Activated naive CD4-positive, alpha-beta T cell (primary cell): ENCODE results near the gene IRX4.

Experiments used
- DNase-seq, 4 experiments: peaks; one replicate each; lab custom pipeline; 2025; lab: John Stamatoyannopoulos, UW

Gene IRX4

DNA sequence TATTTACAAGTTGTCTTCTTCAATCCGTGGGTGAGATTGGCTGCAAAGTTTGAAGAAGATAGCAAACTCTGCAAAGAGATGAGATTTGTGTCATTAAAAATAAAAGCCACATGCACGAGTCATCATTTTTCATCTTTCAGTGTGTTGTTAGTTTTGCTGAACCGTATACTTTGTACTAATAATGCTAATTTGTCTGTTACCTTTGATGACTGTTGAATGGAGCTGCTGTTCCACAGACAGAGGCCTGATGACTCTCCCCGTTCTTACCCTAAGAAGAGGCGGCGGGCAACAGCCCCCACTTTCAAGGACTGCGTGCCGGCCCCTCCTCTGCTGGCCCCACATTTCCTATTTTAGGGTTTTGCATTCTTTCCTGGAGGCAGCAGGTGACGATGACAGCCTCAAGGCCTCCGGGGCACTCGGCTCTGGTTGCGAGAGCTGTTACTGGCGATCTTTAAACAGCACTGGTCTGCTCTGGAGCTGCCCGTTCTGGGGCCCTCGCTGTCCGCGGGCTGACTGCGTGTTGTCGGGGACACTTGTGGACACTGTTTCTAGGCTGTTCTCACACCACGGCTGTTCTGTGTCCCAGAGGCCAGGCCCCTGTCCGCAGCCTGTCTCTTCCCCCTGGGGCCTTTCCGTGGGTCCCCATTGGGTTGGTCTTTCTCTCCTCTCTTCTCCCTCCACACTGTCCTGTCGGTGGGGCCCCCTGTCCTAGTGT lies 46.4 kb downstream of the IRX4 start:
- DNase-seq, result no peak

DNA sequence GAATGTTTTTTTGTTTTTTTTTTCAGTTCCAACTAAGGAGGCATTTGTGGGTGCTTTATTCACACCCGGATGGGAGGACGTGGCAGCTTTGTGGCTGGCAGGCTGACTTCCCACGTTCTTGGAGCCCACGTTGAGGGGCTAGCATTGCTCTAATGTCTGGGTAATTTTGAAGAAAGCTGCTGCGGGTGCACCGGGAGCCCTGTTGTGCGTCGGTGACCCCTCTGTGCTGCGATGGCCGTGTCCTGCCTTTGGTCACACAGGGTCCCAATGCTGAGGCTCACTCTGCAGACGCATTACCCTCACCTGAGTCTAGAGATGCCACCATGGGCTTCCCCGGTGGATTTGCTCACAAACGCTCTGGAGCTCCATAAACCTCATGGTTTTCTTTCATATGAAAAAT lies 47.3 kb downstream of the IRX4 start:
- no peak for DNase-seq

DNA sequence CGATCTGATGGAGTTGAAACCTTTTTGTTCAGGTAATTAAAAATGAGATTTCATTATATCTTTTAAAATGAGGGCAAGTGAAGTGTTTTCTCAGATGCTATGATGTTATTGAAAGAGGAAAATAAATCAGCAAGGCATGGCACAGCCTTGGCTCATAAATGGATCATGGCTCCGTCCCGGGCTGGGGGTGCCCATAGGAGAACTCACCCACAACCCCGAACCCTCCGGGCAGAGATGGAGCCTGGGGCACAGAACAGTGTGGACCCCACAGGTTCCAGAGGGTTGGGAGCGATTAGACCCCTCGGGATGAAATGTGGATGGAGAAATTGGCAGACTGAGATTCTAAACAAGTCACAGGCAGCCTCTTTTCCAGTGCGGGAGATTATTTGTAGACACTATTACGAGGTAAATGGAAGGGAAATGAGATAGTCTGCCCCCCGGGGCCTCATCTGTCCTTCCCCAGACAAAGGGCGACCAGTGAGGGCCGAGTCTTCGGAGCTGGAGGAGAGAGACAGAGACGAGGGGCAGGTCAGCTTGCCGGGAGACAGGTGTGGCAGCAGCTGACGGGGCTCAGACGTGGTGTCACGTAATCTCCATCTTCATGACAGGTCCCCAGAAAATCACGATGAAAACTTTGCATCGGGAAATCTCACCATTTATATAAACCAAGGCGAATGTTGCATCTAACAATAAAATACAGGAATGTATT lies 47.9 kb downstream of the IRX4 start:
- DNase-seq, result no peak

DNA sequence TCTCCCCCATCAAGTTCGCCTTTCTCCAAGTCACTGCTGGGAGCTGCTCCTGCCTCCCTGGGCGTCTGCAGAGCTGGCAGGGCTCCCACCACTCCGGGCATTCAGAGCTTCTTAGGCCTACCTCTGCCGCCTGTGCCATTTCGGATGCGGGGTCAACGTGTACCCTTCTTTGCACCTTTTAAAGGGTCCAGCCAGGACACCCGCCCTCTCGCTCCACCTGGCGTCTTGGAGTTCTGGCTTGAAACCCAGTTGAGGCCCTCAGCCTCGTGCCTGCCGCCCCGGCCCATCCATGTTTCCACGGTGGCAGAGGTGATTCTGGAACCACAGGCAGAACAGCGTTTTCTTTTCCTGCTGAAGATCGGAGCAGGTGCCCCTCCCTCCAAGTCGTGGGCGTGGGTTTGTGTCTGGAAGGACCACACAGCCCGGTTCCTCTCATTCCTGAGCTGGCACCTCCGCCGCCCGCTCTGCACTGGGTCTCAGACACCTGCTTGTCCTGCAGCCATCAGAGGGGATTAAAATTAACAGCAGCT lies 48.6 kb downstream of the IRX4 start:
- no peak for DNase-seq

DNA sequence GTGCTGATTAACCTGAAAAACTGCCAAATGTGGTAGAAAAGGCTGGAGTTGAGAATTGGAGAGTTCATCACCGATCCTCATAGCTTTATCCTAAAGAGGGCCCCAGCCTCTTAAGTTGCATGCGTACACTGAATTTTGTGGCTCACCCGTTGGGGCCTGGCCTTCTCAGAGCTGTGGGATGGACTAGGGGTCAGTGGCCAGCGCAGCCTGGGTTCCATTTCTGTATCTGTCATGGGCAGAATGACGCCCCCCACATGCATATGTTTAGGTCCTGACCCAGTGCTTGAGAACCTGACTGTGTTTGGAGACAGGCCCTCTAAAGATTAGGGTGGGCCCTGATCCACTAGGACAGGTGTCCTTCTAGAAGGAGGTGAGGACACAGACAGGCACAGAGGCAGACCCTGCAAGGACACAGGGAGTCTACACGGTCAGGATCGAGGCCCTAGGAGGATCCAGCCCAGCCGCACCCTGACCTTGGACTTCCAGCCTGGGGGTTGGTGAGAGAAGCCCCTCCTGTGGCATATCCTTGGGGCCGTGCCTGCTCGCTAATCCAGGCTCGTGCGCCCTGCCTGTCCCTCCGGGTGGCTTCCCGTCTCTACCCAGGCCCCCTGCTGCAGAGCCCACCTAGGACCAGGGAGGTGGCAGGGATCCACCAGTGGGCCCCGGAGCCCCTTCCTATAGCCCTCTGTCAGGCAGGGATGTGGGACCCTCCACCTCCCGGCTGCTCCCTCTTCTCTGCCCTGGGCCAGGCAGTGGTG lies 49.3 kb downstream of the IRX4 start:
- DNase-seq, result no peak

DNA sequence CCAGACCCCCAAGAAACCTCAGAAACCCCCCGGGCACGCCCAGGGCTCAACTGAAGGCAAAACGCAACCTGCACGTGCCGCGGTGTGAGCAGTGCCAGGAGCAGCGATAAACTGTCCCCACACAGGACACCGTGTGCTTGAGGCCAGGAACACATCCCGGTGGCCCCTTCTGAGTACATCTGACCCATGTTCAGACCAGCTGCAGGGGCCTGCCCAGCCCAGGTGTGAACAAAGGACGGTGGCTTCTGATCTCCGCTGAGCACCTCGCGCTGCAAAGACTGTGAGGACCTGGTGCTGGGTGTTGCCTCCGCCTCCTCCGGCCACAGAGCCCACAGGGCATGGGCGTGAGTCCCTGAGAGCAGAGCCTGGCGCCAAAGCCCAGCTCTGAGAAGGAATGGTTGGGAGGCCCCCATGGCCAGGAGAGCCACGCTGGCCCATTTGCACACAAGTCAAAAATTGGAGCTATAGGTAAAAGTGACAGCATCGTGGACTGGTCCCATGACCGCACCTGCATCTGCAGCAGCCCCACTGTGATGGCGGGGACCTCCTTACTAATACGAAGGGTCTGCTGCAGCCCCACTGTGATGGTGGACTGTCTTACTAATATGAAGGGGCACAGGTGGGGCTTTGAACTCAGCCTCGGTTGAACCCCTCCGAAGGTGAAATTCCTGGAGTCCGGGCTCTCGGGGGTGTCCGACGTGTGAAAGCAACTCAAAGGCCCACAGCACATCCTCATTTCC lies 50.0 kb downstream of the IRX4 start:
- DNase-seq, result no peak

DNA sequence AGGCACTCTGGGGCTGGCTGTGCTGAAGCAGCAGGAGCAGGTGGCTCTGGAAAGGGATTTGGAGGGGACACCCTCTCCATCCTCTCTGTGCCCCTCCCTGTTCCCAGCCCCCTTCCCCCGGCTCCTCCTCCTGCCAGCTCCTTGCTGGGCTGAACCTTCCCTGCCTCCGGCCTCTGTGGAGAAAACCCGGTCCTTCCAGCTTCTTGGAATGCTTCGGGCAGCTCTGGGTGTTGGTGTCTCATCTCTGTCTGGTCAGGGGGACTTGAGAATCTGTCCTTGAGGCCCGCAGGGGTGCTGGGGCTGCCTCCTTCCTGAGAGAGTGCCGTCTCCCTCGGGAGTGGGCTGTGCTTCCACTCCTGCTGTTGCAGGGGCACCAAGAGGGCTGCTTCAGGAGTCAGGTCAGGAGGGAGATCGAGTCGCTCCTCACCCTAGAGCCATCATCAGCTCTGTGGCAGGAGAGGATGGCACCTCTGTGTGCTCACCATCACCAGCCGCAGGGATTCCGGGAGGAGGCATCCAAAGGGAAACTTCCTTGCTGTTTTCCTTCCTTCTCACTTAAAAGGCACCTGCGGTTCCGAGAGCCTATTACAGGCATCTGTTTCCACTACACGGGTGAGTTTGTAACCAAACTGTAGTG lies 50.9 kb downstream of the IRX4 start:
- DNase-seq, result no peak

DNA sequence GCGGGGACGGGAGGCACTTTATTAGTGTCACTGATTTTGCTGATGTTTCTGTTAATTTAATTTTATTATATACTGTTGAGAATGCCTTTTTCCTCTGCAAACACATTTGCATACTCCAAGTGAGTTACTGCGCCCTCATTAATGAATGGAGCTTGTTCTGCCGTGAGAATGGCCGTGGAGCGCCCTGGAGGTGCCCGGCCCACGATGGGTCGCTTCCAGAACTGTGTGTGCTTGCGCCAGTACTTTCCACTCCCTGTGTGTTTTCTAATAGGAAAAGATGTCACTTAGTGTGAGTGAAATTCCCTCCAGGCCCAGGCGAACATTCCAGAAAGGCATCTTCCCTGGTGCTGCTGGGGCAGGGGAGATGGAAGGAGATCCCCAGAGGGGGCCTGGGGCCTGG lies 51.5 kb downstream of the IRX4 start:
- no peak for DNase-seq

DNA sequence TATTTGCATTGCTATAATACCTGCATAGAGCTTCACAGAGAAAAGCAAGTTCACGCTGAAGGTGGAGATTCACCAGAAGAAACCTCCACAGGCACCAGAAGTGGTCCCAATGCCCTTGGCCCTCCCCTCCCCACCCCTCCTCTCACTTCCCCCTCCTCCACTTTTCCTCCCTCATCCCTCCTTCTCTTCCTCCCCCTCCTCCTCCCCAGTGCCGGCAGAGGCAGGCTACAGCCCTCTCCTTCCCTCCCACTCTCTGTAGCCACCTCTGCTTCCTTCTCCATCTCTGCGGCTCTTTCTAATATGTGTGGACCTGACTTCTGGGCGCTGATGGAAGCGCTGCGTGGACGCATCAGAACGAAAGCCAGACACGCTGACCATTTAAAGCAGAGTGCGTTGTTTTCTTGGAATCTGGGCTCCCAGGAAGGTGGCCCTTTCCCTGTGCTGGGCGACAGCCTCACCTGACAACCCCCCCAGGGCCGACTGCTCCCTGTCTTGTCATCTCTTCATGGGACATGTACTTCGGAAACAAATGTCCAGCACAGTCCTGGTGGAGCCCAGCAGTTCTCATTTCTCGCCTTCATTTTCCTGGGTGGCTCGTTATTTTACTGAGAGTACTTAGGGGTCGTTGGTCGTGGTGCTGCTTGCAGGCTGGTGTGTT lies 52.0 kb downstream of the IRX4 start:
- DNase-seq, result no peak

DNA sequence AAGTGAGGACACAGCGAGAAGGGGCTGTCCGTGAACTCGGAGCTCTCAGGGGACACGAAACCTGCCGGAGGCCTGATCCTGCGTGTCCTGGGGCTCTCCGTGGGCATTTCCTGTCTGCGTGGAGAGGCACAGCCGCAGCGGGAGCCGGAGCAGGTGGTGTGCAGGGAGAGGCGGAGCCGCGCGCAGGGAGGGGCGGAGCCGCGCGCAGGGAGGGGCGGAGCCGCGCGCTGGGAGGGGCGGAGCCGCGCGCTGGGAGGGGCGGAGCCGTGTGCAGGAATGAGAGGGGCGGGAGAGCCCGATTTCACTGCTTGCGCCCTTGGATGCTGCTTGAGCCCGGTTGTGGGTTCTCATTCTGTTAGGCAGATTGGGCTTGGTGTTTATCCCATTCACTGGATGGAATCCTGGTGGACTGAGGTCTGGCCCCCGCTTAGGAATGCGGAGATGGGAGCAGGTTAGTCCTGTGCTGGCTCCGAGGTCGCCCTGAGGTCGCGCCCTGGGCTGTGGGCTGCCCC lies 54.8 kb downstream of the IRX4 start:
- DNase-seq, result peak in 1 of 4 experiments; percentile 14
